Measurements from ENCODE around the gene MYL3. TPM values are rescaled to one million over a fixed set of nuclear protein-coding genes. Genes with fewer than 3 reads are reported as not detected.
A peak's percentile ranks its signal among the peaks of the same experiment; 100 is the strongest.

The MYL3 gene
- total and polyA plus RNA-seq, 8 donors: 3.1 to 13.4 (median 11.2) TPM

GRCh38 chr3:46892285-46893145 lies 29.3 kb upstream of the MYL3 start:
- intact Hi-C loops (cut with DNase I): no loop called here
- H3K27me3 ChIP-seq: peaks cover 0 to 65% of the 10 kb centered on the region in 2 donors
- no peak for TF ChIP-seq CTCF (IDR thresholded peaks at IDR 0.05)
- no peak overlapping the region for H3K27ac ChIP-seq
- DNase-seq: peak; percentile 70 to 92 (median 82)
- ATAC-seq: peak; percentile 92
- H3K4me3 ChIP-seq: peak overlapping the region; percentile 27 to 33
- no peaks in the 10 kb centered on the region for H3K9me3 ChIP-seq
- no peaks in the 10 kb centered on the region for H3K36me3 ChIP-seq
- peaks cover 5 to 15% of the 10 kb centered on the region in 2 donors for H3K4me1 ChIP-seq

GRCh38 chr3:46891132-46891531 lies 27.9 kb upstream of the MYL3 start:
- intact Hi-C loops (cut with DNase I): no loop called here
- peaks cover 5 to 15% of the 10 kb centered on the region in 2 donors for H3K4me1 ChIP-seq
- H3K27ac ChIP-seq: no peak overlapping the region
- no peak for TF ChIP-seq CTCF (IDR thresholded peaks at IDR 0.05)
- H3K36me3 ChIP-seq: no peaks in the 10 kb centered on the region
- DNase-seq (no peak), ATAC-seq (no peak)
- H3K9me3 ChIP-seq: no peaks in the 10 kb centered on the region
- H3K4me3 ChIP-seq: no peak overlapping the region
- peaks cover 0 to 65% of the 10 kb centered on the region in 2 donors for H3K27me3 ChIP-seq

- TF ChIP-seq CTCF (IDR thresholded peaks at IDR 0.05): no peak
- no peak for DNase-seq
- H3K27ac ChIP-seq: no peak overlapping the region
- no peaks in the 10 kb centered on the region for H3K36me3 ChIP-seq
- peaks cover 0 to 75% of the 10 kb centered on the region in 2 donors for H3K27me3 ChIP-seq
- H3K4me3 ChIP-seq: no peak overlapping the region
- no peaks in the 10 kb centered on the region for H3K9me3 ChIP-seq
- no peak for ATAC-seq
- H3K4me1 ChIP-seq: peaks cover 5 to 15% of the 10 kb centered on the region in 2 donors
- intact Hi-C loops (cut with DNase I): no loop called here
Observed at GRCh38 chr3:46890132-46890531, 26.9 kb upstream of the MYL3 start.

GRCh38 chr3:46889381-46890110 lies 26.3 kb upstream of the MYL3 start:
- no peak for TF ChIP-seq CTCF (IDR thresholded peaks at IDR 0.05)
- ATAC-seq (no peak), DNase-seq (peak in 2 of 4 donors; percentile 75 to 84)
- H3K9me3 ChIP-seq: no peaks in the 10 kb centered on the region
- peaks cover 0 to 81% of the 10 kb centered on the region in 2 donors for H3K27me3 ChIP-seq
- H3K4me3 ChIP-seq: no peak overlapping the region
- H3K36me3 ChIP-seq: no peaks in the 10 kb centered on the region
- no peak overlapping the region for H3K27ac ChIP-seq
- intact Hi-C loops (cut with DNase I): no loop called here
- peaks cover 5 to 15% of the 10 kb centered on the region in 2 donors for H3K4me1 ChIP-seq

- H3K9me3 ChIP-seq: no peaks in the 10 kb centered on the region
- peaks cover 8 to 84% of the 10 kb centered on the region in 2 donors for H3K27me3 ChIP-seq
- H3K36me3 ChIP-seq: no peaks in the 10 kb centered on the region
- no peak for DNase-seq
- no peak for TF ChIP-seq CTCF (IDR thresholded peaks at IDR 0.05)
- H3K27ac ChIP-seq: no peak overlapping the region
- H3K4me3 ChIP-seq: no peak overlapping the region
- intact Hi-C loops (cut with DNase I): no loop called here
- H3K4me1 ChIP-seq: peaks cover 5 to 15% of the 10 kb centered on the region in 2 donors
- ATAC-seq: no peak
Observed at GRCh38 chr3:46888705-46889104, 25.5 kb upstream of the MYL3 start.

All from left lung (tissue), 10 donors.